Neural cell (in vitro differentiated cells): ENCODE data around the gene ZNF691.

Experiments
- POLR2AphosphoS5 ChIP-seq: IDR thresholded peaks from 2 replicates; pipeline ENCODE4 v1.6.1; 2012
- TF ChIP-seq, protein P1 (sequence below): fragments of 450-650 bp; IDR thresholded peaks from 2 replicates; pipeline ENCODE4 v1.5.1; 2014; ENCODE audit warnings: antibody characterized with exemption, mild to moderate bottlenecking, moderate library complexity; ENCODE audit not compliant: poor library complexity, severe bottlenecking

- TF ChIP-seq, protein P1, sequence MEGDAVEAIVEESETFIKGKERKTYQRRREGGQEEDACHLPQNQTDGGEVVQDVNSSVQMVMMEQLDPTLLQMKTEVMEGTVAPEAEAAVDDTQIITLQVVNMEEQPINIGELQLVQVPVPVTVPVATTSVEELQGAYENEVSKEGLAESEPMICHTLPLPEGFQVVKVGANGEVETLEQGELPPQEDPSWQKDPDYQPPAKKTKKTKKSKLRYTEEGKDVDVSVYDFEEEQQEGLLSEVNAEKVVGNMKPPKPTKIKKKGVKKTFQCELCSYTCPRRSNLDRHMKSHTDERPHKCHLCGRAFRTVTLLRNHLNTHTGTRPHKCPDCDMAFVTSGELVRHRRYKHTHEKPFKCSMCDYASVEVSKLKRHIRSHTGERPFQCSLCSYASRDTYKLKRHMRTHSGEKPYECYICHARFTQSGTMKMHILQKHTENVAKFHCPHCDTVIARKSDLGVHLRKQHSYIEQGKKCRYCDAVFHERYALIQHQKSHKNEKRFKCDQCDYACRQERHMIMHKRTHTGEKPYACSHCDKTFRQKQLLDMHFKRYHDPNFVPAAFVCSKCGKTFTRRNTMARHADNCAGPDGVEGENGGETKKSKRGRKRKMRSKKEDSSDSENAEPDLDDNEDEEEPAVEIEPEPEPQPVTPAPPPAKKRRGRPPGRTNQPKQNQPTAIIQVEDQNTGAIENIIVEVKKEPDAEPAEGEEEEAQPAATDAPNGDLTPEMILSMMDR: no peak
- no peak for TF ChIP-seq POLR2AphosphoS5
Observed at GRCh38 chr1:42847721-42848460, 1.5 kb downstream of the ZNF691 start.
